SU-DHL-6 (cell line): ENCODE measurements around the gene ERMP1.

ENCODE experiments used
- H2AFZ ChIP-seq: fragments of 200-600 bp; sonication (generic); 2 replicates; pipeline ENCODE4 v1.6.1; 2014; ENCODE audit warnings: low read depth, mild to moderate bottlenecking, moderate library complexity, mixed read lengths, antibody characterized with exemption, low read length; ENCODE audit not compliant: severe bottlenecking
- H3F3A ChIP-seq: fragments of 200-600 bp; shearing (Covaris generic); 2 replicates; pipeline ENCODE4 v1.6.0; 2016; ENCODE audit warnings: antibody characterized with exemption, mild to moderate bottlenecking; ENCODE audit not compliant: insufficient read depth
- H3K27ac ChIP-seq: fragments of 200-600 bp; sonication (generic); 2 replicates; pipeline ENCODE4 v1.5.1; 2016; ENCODE audit warnings: low read depth, mild to moderate bottlenecking, low read length, moderate library complexity, mixed read lengths
- H3K27me3 ChIP-seq: fragments of 200-600 bp; sonication (generic), shearing (Covaris generic); 2 replicates; pipeline ENCODE4 v1.6.0; 2014; ENCODE audit warnings: mild to moderate bottlenecking, low read length
- H3K36me3 ChIP-seq: fragments of 200-600 bp; sonication (generic); 2 replicates; pipeline ENCODE4 v1.6.1; 2014; ENCODE audit warnings: mild to moderate bottlenecking, low read length, mixed read lengths
- H3K4me2 ChIP-seq: fragments of 300-600, 200-600 bp; shearing (Covaris generic), sonication (generic); 2 replicates; pipeline ENCODE4 v1.6.0; 2014; ENCODE audit warnings: low read length, low read depth, mild to moderate bottlenecking; ENCODE audit not compliant: poor library complexity, severe bottlenecking
- H3K4me3 ChIP-seq: fragments of 200-600 bp; sonication (generic); 2 replicates; pipeline ENCODE4 v1.5.1; 2014; ENCODE audit warnings: antibody characterized with exemption, low read length, mild to moderate bottlenecking, mixed read lengths; ENCODE audit not compliant: insufficient read depth, poor library complexity, severe bottlenecking
- H3K79me2 ChIP-seq: fragments of 200-600 bp; sonication (generic); 2 replicates; pipeline ENCODE4 v1.6.1; 2014; ENCODE audit warnings: mild to moderate bottlenecking, low read length, moderate library complexity; ENCODE audit not compliant: insufficient read depth
- H3K9ac ChIP-seq: fragments of 200-600 bp; sonication (generic); 2 replicates; pipeline ENCODE4 v1.7.0; 2014; ENCODE audit warnings: mild to moderate bottlenecking, low read length
- H3K9me2 ChIP-seq: fragments of 200-600 bp; sonication (generic); replicated peaks from 2 replicates; pipeline ENCODE4 v1.6.1; 2014; ENCODE audit warnings: low read length; ENCODE audit not compliant: insufficient read depth
- H3K9me3 ChIP-seq: fragments of 200-600 bp; sonication (generic); 2 replicates; pipeline ENCODE4 v1.6.1; 2014; ENCODE audit warnings: low read length, mixed read lengths; ENCODE audit not compliant: insufficient read depth
- H4K20me1 ChIP-seq: fragments of 200-600 bp; sonication (generic); 2 replicates; pipeline ENCODE4 v1.6.1; 2014; ENCODE audit warnings: low read depth, mild to moderate bottlenecking, antibody characterized with exemption, low read length, moderate library complexity, mixed read lengths
- EZH2phosphoT487 ChIP-seq: fragments of 200-600 bp; sonication (generic), shearing (Covaris generic); conservative IDR thresholded peaks from 2 replicates; pipeline ENCODE4 v1.6.1; 2018; ENCODE audit warnings: mild to moderate bottlenecking, antibody characterized with exemption, low read length, moderate library complexity, mixed read lengths
- TF ChIP-seq, protein P1 (sequence below): fragments of 200-600 bp; sonication (generic); IDR thresholded peaks from one replicate; pipeline ENCODE4 v1.5.1; 2017; ENCODE audit warnings: antibody characterized with exemption, mild to moderate bottlenecking, low read length, moderate library complexity; ENCODE audit not compliant: insufficient read depth, poor library complexity, severe bottlenecking

Gene ERMP1

DNA sequence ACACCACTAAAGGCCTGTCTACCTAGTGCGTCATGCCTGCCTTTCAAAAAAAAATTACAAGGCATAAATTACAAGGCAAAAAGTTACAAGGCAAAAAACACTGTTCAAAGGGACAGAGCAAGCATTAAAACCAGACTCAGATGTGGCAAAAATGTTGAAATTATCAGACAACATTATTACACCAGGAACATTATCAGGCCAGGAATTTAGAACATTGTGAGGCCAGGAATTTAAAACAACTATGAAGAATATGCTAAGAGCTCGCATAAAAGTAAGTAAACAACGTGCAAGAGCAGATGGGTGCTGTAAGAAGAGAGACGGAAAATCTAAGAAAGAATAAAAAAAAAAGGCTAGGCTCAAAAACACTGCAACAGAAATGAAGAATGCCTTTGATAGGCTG lies 39.6 kb upstream of the ERMP1 start:
- Histone ChIP-seq H2AFZ (no peak overlapping the region), H3K9me2 (no peaks in the 10 kb centered on the region), H3K36me3 (no peaks in the 10 kb centered on the region), H3K9me3 (no peaks in the 10 kb centered on the region), H3K4me2 (no peak overlapping the region), H3K9ac (no peak overlapping the region), H3F3A (no peaks in the 10 kb centered on the region), H3K79me2 (no peaks in the 10 kb centered on the region), H3K4me3 (no peak overlapping the region), H3K27me3 (no peaks in the 10 kb centered on the region), H4K20me1 (no peaks in the 10 kb centered on the region), H3K27ac (no peak overlapping the region)
- TF ChIP-seq, protein P1, sequence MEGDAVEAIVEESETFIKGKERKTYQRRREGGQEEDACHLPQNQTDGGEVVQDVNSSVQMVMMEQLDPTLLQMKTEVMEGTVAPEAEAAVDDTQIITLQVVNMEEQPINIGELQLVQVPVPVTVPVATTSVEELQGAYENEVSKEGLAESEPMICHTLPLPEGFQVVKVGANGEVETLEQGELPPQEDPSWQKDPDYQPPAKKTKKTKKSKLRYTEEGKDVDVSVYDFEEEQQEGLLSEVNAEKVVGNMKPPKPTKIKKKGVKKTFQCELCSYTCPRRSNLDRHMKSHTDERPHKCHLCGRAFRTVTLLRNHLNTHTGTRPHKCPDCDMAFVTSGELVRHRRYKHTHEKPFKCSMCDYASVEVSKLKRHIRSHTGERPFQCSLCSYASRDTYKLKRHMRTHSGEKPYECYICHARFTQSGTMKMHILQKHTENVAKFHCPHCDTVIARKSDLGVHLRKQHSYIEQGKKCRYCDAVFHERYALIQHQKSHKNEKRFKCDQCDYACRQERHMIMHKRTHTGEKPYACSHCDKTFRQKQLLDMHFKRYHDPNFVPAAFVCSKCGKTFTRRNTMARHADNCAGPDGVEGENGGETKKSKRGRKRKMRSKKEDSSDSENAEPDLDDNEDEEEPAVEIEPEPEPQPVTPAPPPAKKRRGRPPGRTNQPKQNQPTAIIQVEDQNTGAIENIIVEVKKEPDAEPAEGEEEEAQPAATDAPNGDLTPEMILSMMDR, result no peak
- TF ChIP-seq EZH2phosphoT487, result no peak

DNA sequence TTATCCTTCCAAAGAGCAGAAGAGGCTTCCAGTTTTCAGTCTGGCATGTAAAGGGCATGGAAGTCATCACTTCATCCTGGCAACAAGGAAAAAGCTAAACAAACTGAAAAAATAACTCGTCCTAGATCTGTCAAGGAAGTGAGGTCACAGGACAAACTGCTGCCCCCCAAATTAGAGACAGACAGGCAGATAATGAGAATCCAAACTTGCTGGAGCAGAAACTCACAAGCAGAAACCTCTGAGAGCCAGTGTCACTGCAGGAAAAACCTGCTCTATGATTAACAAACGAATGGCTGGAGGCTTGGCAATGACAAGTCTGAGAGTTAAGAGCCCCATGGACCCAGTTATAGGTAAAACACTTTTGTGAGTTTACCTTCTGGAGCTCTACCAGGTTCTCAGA lies 38.9 kb upstream of the ERMP1 start:
- H4K20me1 ChIP-seq, result no peaks in the 10 kb centered on the region
- H3K4me2 ChIP-seq, result no peak overlapping the region
- no peaks in the 10 kb centered on the region for H3K79me2 ChIP-seq
- no peaks in the 10 kb centered on the region for H3K9me2 ChIP-seq
- no peak overlapping the region for H3K9ac ChIP-seq
- H3F3A ChIP-seq, result no peaks in the 10 kb centered on the region
- H2AFZ ChIP-seq, result no peak overlapping the region
- H3K27me3 ChIP-seq, result no peaks in the 10 kb centered on the region
- H3K9me3 ChIP-seq, result no peaks in the 10 kb centered on the region
- no peak overlapping the region for H3K27ac ChIP-seq
- H3K36me3 ChIP-seq, result no peaks in the 10 kb centered on the region
- no peak for TF ChIP-seq EZH2phosphoT487
- TF ChIP-seq, protein P1, result no peak
- H3K4me3 ChIP-seq, result no peak overlapping the region

DNA sequence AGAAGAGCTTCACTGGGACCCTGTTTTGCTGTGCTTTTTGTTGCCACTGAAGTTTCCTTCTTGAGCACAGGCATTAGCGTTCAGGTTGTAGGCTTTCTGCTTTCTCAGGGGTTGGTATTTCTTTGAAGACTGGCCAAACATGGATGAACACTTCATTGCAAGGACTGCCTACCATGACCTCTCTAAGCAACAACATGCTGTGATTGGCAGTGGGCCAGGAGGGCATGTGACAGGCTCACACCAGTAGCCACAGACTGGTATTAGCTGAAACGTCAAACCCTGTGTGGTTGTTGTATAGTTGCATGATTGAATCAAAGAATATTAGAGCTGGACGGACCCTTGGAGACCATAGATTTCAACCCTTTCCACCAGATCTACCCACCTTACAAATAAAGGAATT lies 37.8 kb upstream of the ERMP1 start:
- no peak overlapping the region for H3K9ac ChIP-seq
- no peaks in the 10 kb centered on the region for H4K20me1 ChIP-seq
- H3K27me3 ChIP-seq, result no peaks in the 10 kb centered on the region
- no peak overlapping the region for H2AFZ ChIP-seq
- H3K9me2 ChIP-seq, result no peaks in the 10 kb centered on the region
- no peaks in the 10 kb centered on the region for H3F3A ChIP-seq
- no peak overlapping the region for H3K4me2 ChIP-seq
- no peak overlapping the region for H3K27ac ChIP-seq
- no peak overlapping the region for H3K4me3 ChIP-seq
- no peaks in the 10 kb centered on the region for H3K36me3 ChIP-seq
- no peaks in the 10 kb centered on the region for H3K9me3 ChIP-seq
- TF ChIP-seq, protein P1, result no peak
- no peaks in the 10 kb centered on the region for H3K79me2 ChIP-seq

DNA sequence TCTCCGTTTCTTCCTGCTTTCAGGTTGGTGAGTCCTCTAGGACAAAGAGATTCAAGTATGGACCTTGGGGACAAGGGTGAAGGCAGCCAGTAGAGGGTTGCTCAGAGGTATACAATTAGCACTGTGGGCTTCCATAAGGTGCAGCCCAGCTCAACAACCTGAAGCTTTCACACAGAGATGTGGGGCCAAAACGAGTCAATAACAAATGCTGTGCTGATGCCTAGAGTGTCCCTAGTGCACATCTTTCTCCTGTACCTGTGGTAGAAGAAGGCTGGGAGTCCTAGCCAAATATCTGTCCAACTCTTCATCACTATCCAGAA lies 37.1 kb upstream of the ERMP1 start:
- H3K9me2 ChIP-seq, result no peaks in the 10 kb centered on the region
- no peak overlapping the region for H3K4me3 ChIP-seq
- H3F3A ChIP-seq, result no peaks in the 10 kb centered on the region
- H3K9me3 ChIP-seq, result no peaks in the 10 kb centered on the region
- H3K27me3 ChIP-seq, result no peaks in the 10 kb centered on the region
- no peak overlapping the region for H3K27ac ChIP-seq
- H3K79me2 ChIP-seq, result no peaks in the 10 kb centered on the region
- no peak overlapping the region for H3K9ac ChIP-seq
- no peak overlapping the region for H3K4me2 ChIP-seq
- no peaks in the 10 kb centered on the region for H3K36me3 ChIP-seq
- H4K20me1 ChIP-seq, result no peaks in the 10 kb centered on the region
- TF ChIP-seq, protein P1, result no peak
- TF ChIP-seq EZH2phosphoT487, result no peak
- H2AFZ ChIP-seq, result no peak overlapping the region
